Muscle of back (tissue), 11 donors: ENCODE measurements around the gene KIAA1958. TPM values are rescaled to one million over a fixed set of nuclear protein-coding genes. Genes with fewer than 3 reads are reported as not detected.
"Not testable (repeated sequence)": the region's sequence is repeated elsewhere in the genome, so short reads cannot be mapped to it uniquely, and the experiment has no call there.

ENCODE experiments used
- DNase-seq, 3 donors: peaks; one replicate each; pipeline versions ENCODE4 v3.0.0 to v3.0.0-alpha.2; 2013
- polyA plus RNA-seq, 10 donors: library from polyadenylated mRNA; unstranded; fragments of 120-200 nt; gene quantifications; one replicate each; pipeline ENCODE4 v1.2.1, GENCODE V29; 2013; ENCODE audit not compliant: insufficient read length in 10 of 10

Gene KIAA1958
- polyA plus RNA-seq, 10 donors, result 3.0 to 4.5 (median 4.0) TPM

GRCh38 chr9:112487799-112488340, 1.2 kb downstream of the KIAA1958 start:
- peak in 2 of 3 donors; percentile 2 to 8 for DNase-seq

- DNase-seq, result no peak
Measured at GRCh38 chr9:112489039-112489546, 2.5 kb downstream of the KIAA1958 start.

GRCh38 chr9:112489876-112490666, 3.4 kb downstream of the KIAA1958 start:
- DNase-seq, result no peak

GRCh38 chr9:112493393-112494137, 6.9 kb downstream of the KIAA1958 start:
- DNase-seq, result no peak

- no peak for DNase-seq
Measured at GRCh38 chr9:112494153-112494552, 7.5 kb downstream of the KIAA1958 start.

GRCh38 chr9:112495614-112496013, 9.0 kb downstream of the KIAA1958 start:
- DNase-seq, result no peak

- DNase-seq, result no peak
Measured at GRCh38 chr9:112496074-112496722, 9.6 kb downstream of the KIAA1958 start.

GRCh38 chr9:112500842-112501241, 14.2 kb downstream of the KIAA1958 start:
- no peak for DNase-seq

GRCh38 chr9:112501287-112501686, 14.7 kb downstream of the KIAA1958 start:
- DNase-seq, result no peak

GRCh38 chr9:112502175-112502946, 15.7 kb downstream of the KIAA1958 start:
- no peak for DNase-seq

- no peak for DNase-seq
Measured at GRCh38 chr9:112503170-112503569, 16.5 kb downstream of the KIAA1958 start.

GRCh38 chr9:112505086-112505485, 18.5 kb downstream of the KIAA1958 start:
- no peak for DNase-seq

GRCh38 chr9:112505607-112506006, 19.0 kb downstream of the KIAA1958 start:
- no peak for DNase-seq

GRCh38 chr9:112506571-112506970, 19.9 kb downstream of the KIAA1958 start:
- DNase-seq, result no peak

GRCh38 chr9:112507001-112507680, 20.5 kb downstream of the KIAA1958 start:
- no peak for DNase-seq

GRCh38 chr9:112508377-112508776, 21.8 kb downstream of the KIAA1958 start:
- no peak for DNase-seq

GRCh38 chr9:112512377-112512776, 25.8 kb downstream of the KIAA1958 start:
- not testable (repeated sequence) for DNase-seq

GRCh38 chr9:112516769-112517168, 30.1 kb downstream of the KIAA1958 start:
- DNase-seq, result no peak

- DNase-seq, result no peak
Measured at GRCh38 chr9:112520069-112520468, 33.4 kb downstream of the KIAA1958 start.

- DNase-seq, result peak in 1 of 3 donors; percentile 25
Measured at GRCh38 chr9:112520656-112521055, 34.0 kb downstream of the KIAA1958 start.

- no peak for DNase-seq
Measured at GRCh38 chr9:112526973-112527372, 40.3 kb downstream of the KIAA1958 start.
